K562 (cell line): ENCODE measurements around the gene RPN1.

Experiments
- EP300 ChIP-seq: IDR thresholded peaks from 2 replicates; pipeline ENCODE4 v1.6.1; 2012; ENCODE audit warnings: low read length, improper control_type of control experiment
- SIRT6 ChIP-seq: IDR thresholded peaks from one replicate; pipeline ENCODE4 v1.6.1; 2012; ENCODE audit warnings: low read depth, mild to moderate bottlenecking, control low read depth, inconsistent platforms, low read length, moderate library complexity
- SRF ChIP-seq, 2 experiments: fragments of 250-450, 450-650 bp in 1 of 2; sonication (Bioruptor Pico) in 1 of 2; sonication (generic) in 1 of 2; formaldehyde crosslinking; IDR thresholded peaks; 2 replicates each; pipeline versions ENCODE4 v1.5.0 to v1.5.1; 2020 to 2022; ENCODE audit warnings: mild to moderate bottlenecking in 1 of 2, missing genetic modification reagents in 1 of 2
- ZNF23 ChIP-seq: fragments of 250-450 bp; sonication (Bioruptor Pico); IDR thresholded peaks from 2 replicates; pipeline ENCODE4 v1.4.0; 2020; ENCODE audit warnings: mild to moderate bottlenecking

- no peak for TF ChIP-seq SIRT6
- no peak for TF ChIP-seq ZNF23 (CRISPR knock-in tag)
- TF ChIP-seq SRF (CRISPR knock-in tag; IDR thresholded peaks at IDR 0.05) = no peak
- no peak for TF ChIP-seq EP300
Measured at GRCh38 chr3:128663151-128663550, 12.5 kb upstream of the RPN1 start.
